ENCODE measurements around the gene KCNJ14. TPM values are rescaled to one million over a fixed set of nuclear protein-coding genes. Genes with fewer than 3 reads are reported as not detected.

The KCNJ14 gene
- total RNA-seq, 1 donor from 2014 or later, result 2.0 TPM

DNA sequence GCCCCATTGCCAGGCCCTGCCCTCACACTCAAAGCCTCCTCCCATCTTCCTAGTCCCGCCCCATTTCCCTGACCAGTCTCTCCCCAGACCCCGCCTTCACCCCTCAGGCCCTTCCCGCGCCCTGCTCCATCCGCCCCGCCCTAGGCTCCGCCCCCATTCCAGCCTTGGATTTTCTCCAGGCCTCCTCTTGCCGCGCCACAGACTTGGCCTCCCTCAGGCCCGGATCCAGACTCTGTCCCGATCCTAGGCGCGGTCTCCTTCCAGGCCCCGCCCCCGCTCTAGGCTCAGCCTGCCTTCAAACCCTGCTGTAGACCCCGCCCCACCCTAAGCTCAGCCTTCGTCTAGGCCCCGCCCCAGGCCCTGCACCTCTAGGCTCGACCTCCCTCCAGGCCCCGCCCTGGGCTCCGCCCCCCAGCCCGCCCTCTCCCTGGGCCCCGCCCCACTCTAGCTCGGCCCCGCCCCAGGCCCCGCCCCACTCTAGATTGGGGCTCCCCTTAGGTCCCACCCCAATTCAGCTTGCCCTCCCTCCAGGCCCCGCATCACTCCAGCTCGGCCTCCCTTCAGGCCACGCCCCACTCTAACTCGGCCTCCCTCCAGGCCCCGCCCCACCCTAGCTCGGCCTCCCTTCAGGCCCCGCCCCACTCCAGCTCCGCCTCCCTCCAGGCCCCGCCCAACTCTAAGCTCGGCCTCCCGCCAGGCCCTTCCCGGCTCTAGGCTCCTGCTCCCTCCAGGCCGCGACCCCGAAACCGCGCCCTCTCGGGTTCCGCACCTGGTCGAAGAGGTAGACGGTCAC is 37.7 kb downstream of the KCNJ14 start:
- TF ChIP-seq, protein P1, sequence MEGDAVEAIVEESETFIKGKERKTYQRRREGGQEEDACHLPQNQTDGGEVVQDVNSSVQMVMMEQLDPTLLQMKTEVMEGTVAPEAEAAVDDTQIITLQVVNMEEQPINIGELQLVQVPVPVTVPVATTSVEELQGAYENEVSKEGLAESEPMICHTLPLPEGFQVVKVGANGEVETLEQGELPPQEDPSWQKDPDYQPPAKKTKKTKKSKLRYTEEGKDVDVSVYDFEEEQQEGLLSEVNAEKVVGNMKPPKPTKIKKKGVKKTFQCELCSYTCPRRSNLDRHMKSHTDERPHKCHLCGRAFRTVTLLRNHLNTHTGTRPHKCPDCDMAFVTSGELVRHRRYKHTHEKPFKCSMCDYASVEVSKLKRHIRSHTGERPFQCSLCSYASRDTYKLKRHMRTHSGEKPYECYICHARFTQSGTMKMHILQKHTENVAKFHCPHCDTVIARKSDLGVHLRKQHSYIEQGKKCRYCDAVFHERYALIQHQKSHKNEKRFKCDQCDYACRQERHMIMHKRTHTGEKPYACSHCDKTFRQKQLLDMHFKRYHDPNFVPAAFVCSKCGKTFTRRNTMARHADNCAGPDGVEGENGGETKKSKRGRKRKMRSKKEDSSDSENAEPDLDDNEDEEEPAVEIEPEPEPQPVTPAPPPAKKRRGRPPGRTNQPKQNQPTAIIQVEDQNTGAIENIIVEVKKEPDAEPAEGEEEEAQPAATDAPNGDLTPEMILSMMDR (conservative IDR thresholded peaks at IDR 0.05), result no peak
- H3K4me3 Mint-ChIP-seq, result peak overlapping the region; percentile 80
- peak; percentile 83 for DNase-seq (ENCODE audit: low read depth, low spot score)
- H3K27me3 Mint-ChIP-seq (ENCODE audit: low read depth), result peaks cover 79% of the 10 kb centered on the region
- H3K9me3 Mint-ChIP-seq, result no peaks in the 10 kb centered on the region
- no peak overlapping the region for H3K27ac Mint-ChIP-seq (ENCODE audit: unreplicated experiment)
- H3K4me1 Mint-ChIP-seq, result peaks cover 36% of the 10 kb centered on the region
- H3K36me3 Mint-ChIP-seq (ENCODE audit: low read depth), result no peaks in the 10 kb centered on the region

DNA sequence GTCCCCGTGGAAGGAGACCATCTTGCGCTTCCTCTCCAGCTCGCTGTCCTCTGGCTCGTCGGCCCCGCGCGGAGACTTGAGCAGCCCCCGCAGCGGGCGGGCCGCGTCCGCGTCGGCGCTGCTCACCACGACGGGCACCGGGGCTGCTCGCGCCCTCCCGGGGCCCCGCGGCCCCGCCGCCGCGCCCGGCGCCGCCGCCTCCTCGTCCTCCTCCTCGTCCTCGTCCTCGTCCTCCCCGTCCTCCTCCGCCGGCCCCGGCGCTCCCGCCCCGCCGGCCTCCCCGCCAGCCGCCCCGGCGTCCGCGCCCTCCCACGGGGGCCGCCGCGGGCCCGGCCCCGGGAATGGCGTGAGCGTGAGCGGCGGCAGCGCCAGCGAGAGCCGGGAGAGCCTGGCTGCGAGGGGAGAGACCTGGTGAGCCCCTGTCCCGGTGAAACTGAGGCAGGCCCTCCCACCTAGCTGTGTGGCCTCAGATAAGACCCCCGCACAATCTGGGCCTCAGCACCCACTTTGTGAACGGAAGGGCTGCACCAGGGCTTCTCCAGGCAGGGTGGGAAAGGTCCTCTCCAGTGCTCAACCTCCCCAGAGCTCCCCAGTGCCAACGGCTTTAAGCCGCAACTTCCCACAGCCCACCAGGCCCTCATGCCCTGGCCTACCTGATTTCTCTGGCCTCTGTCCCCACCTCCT is 38.5 kb downstream of the KCNJ14 start:
- Mint-ChIP-seq H3K4me3 (peak overlapping the region; percentile 80), H3K9me3 (no peaks in the 10 kb centered on the region), H3K27ac (ENCODE audit: unreplicated experiment) (no peak overlapping the region), H3K27me3 (ENCODE audit: low read depth) (peaks cover 71% of the 10 kb centered on the region), H3K4me1 (peaks cover 36% of the 10 kb centered on the region), H3K36me3 (ENCODE audit: low read depth) (no peaks in the 10 kb centered on the region)
- TF ChIP-seq, protein P1 (conservative IDR thresholded peaks at IDR 0.05), result no peak
- no peak for DNase-seq (ENCODE audit: low read depth, low spot score)

DNA sequence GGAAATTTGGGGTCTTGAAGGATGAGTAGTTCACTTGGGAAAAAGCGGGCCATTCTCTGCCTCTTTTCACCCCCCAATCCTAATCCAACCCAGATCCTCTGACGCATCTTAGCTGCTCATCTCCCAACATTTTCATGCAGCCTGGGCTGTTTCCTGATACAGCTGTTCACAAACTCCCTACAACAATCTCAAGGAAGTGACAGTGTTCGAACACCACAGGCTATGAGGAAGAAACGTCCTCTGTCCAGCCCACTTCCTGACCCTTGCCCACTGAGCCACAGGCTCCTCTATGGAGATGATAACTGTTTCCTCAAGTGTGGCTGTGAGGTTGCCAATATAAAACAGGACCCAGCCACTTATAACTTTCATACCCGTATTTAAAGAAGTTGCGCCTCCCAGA is 40.0 kb downstream of the KCNJ14 start:
- TF ChIP-seq, protein P1 (conservative IDR thresholded peaks at IDR 0.05), result no peak
- Mint-ChIP-seq H3K9me3 (no peaks in the 10 kb centered on the region), H3K4me1 (peaks cover 31% of the 10 kb centered on the region), H3K27ac (ENCODE audit: unreplicated experiment) (no peak overlapping the region), H3K4me3 (peak overlapping the region; percentile 71), H3K36me3 (ENCODE audit: low read depth) (no peaks in the 10 kb centered on the region), H3K27me3 (ENCODE audit: low read depth) (peaks cover 64% of the 10 kb centered on the region)
- DNase-seq (ENCODE audit: low read depth, low spot score), result no peak

DNA sequence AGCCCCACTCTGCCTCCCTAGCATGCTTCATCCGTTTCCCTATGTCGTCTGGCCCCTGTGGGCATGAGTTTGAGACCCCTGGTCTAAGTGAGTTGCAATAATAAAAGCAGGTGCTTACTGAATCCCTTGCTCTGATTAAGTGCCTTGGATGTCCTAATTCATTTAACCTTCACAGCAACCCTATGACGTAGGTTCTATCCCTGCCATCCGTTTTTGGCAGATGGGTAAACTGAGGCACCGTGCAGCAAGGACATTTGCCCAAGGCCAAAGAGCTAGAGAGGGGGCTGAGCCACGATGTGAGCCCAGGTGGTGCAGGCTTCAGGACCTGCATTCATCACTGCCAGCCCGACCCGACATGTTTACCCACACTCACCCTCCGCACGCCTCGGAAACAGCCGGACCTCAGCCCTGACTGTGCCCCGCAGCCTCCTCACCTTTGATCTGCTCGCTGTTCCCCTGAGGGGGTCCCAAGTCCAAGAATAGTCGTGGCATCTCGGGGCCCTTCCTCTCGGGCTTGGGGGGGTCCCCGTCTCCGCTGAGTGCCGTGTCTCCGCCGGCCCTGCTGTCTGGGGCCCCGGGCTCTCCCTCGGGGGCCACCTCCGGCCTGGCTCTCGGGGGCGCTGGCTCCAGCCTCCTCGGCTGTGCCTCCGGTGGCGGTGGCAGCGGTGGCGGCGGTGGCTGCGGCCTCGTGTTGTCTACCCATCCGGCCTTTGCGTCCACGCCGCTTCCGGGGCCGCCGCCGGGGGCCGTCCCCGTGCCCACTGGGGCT is 41.8 kb downstream of the KCNJ14 start:
- Mint-ChIP-seq H3K36me3 (ENCODE audit: low read depth) (no peaks in the 10 kb centered on the region), H3K4me3 (no peak overlapping the region), H3K27ac (ENCODE audit: unreplicated experiment) (no peak overlapping the region), H3K4me1 (peaks cover 20% of the 10 kb centered on the region), H3K9me3 (no peaks in the 10 kb centered on the region), H3K27me3 (ENCODE audit: low read depth) (peaks cover 61% of the 10 kb centered on the region)
- TF ChIP-seq, protein P1 (conservative IDR thresholded peaks at IDR 0.05), result no peak
- DNase-seq (ENCODE audit: low read depth, low spot score), result no peak

DNA sequence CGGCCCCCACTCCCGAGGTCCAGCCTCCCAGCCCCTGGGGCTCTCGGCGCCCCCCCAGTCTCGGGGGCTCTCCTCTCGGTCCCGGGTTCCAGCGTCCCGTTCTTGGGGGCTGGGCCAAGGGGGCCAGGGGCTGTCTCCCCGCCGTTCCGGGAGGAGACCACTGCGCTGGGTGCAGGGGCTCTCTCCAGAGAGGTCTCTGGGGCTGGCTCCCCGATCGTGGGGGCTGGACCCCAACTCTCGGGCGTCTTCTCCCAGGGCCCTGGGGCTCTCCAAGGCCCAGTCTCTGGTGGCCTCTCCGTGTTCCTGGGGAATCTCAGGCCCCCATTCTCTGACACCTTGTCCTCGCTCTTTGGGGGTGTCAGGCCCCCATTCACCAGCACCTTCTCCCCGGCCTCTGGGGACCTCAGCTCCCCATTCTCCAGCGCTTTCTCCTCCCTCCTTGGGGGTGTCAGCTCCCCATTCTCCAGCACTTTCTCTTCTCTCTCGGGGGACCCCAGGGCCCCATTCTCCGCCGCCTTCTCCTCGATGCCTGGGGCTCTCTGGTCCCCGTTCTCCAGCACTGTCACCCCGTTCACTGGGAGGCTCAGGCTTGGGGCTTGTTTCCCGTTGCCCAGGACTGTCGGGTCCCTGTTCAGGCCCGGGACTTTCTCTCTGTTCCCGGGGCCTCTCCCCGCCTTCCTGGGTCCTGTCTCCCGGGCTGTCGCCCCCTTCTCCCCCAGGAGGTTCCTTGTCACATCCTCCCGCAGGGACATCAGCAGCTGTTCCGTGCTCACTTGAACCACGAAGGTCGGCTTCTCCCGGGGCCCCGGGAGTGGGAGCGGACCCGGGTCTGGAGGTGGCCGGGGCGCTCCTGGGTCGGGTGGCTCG is 42.6 kb downstream of the KCNJ14 start:
- Mint-ChIP-seq H3K4me1 (peaks cover 12% of the 10 kb centered on the region), H3K36me3 (ENCODE audit: low read depth) (no peaks in the 10 kb centered on the region), H3K27me3 (ENCODE audit: low read depth) (peaks cover 58% of the 10 kb centered on the region), H3K27ac (ENCODE audit: unreplicated experiment) (no peak overlapping the region), H3K4me3 (no peak overlapping the region), H3K9me3 (no peaks in the 10 kb centered on the region)
- no peak for DNase-seq (ENCODE audit: low read depth, low spot score)
- TF ChIP-seq, protein P1 (conservative IDR thresholded peaks at IDR 0.05), result no peak
